GM19328 (cell line): ENCODE results near the gene TMSB4X.
A peak's percentile ranks its signal among the peaks of the same experiment; 100 is the strongest.
"Not testable (repeated sequence)": the region's sequence is repeated elsewhere in the genome, so short reads cannot be mapped to it uniquely, and the experiment has no call there.

Experiments used
- ATAC-seq: cut with Tn5 transposase; IDR thresholded peaks from one replicate; pipeline ENCODE4 v1.9.1; 2021; ENCODE audit warnings: mild to moderate bottlenecking, moderate library complexity; ENCODE audit not compliant: unreplicated experiment

Gene TMSB4X

GRCh38 chrX:12954981-12955380 is 19.9 kb upstream of the TMSB4X start:
- ATAC-seq = no peak

- ATAC-seq = peak; percentile 40
These were observed 18.8 kb upstream of the TMSB4X start for GRCh38 chrX:12955882-12956703.

- ATAC-seq = peak; percentile 71
These were observed 18.0 kb upstream of the TMSB4X start for GRCh38 chrX:12956704-12957534.

GRCh38 chrX:12958059-12958458 is 16.9 kb upstream of the TMSB4X start:
- ATAC-seq = no peak

GRCh38 chrX:12958461-12958860 is 16.4 kb upstream of the TMSB4X start:
- no peak for ATAC-seq

- no peak for ATAC-seq
These were observed 13.7 kb upstream of the TMSB4X start for GRCh38 chrX:12961196-12961718.

GRCh38 chrX:12962041-12962504 is 12.8 kb upstream of the TMSB4X start:
- ATAC-seq = no peak

GRCh38 chrX:12963210-12963850 is 11.6 kb upstream of the TMSB4X start:
- not testable (repeated sequence) for ATAC-seq

GRCh38 chrX:12965131-12965940 is 9.6 kb upstream of the TMSB4X start:
- ATAC-seq = no peak

GRCh38 chrX:12966151-12966550 is 8.8 kb upstream of the TMSB4X start:
- no peak for ATAC-seq

GRCh38 chrX:12967711-12968465 is 7.0 kb upstream of the TMSB4X start:
- ATAC-seq = no peak

GRCh38 chrX:12970691-12971202 is 4.2 kb upstream of the TMSB4X start:
- ATAC-seq = no peak

- ATAC-seq = no peak
These were observed 3.5 kb upstream of the TMSB4X start for GRCh38 chrX:12971282-12972003.

- ATAC-seq = no peak
These were observed 2.7 kb upstream of the TMSB4X start for GRCh38 chrX:12972243-12972642.

- no peak for ATAC-seq
These were observed 1.9 kb upstream of the TMSB4X start for GRCh38 chrX:12972878-12973560.

GRCh38 chrX:12973561-12974304 is 1.2 kb upstream of the TMSB4X start:
- no peak for ATAC-seq

GRCh38 chrX:12974305-12974795 is 560 bp upstream of the TMSB4X start:
- ATAC-seq = no peak
